Hematopoietic multipotent progenitor cell treated with erythropoietin and hydrocortisone succinate and interleukin-3 and kit ligand, for 4 days (in vitro differentiated cells): ENCODE results near the gene NUBPL.
"Not testable (repeated sequence)": the region's sequence is repeated elsewhere in the genome, so short reads cannot be mapped to it uniquely, and the experiment has no call there.

Source experiments
- DNase-seq: peaks from one replicate; pipeline ENCODE4 v3.0.0-alpha.2; 2015

NUBPL gene

GRCh38 chr14:31578792-31579501, 17.7 kb downstream of the NUBPL start:
- DNase-seq: no peak

GRCh38 chr14:31580234-31580633, 19.0 kb downstream of the NUBPL start:
- DNase-seq: no peak

- no peak for DNase-seq
Measured at GRCh38 chr14:31582286-31582691, 21.1 kb downstream of the NUBPL start.

GRCh38 chr14:31582836-31583452, 21.7 kb downstream of the NUBPL start:
- DNase-seq: no peak

- no peak for DNase-seq
Measured at GRCh38 chr14:31590206-31590605, 29.0 kb downstream of the NUBPL start.

- DNase-seq: no peak
Measured at GRCh38 chr14:31592122-31592521, 30.9 kb downstream of the NUBPL start.

- DNase-seq: no peak
Measured at GRCh38 chr14:31592631-31593030, 31.4 kb downstream of the NUBPL start.

GRCh38 chr14:31596342-31597095, 35.3 kb downstream of the NUBPL start:
- DNase-seq: no peak

GRCh38 chr14:31605702-31606101, 44.5 kb downstream of the NUBPL start:
- no peak for DNase-seq

GRCh38 chr14:31611778-31612433, 50.7 kb downstream of the NUBPL start:
- DNase-seq: no peak

- DNase-seq: no peak
Measured at GRCh38 chr14:31613188-31613587, 52.0 kb downstream of the NUBPL start.

- DNase-seq: not testable (repeated sequence)
Measured at GRCh38 chr14:31618884-31619283, 57.7 kb downstream of the NUBPL start.

GRCh38 chr14:31619440-31619839, 58.2 kb downstream of the NUBPL start:
- no peak for DNase-seq

- not testable (repeated sequence) for DNase-seq
Measured at GRCh38 chr14:31620898-31621297, 59.7 kb downstream of the NUBPL start.

GRCh38 chr14:31622060-31622459, 60.9 kb downstream of the NUBPL start:
- DNase-seq: no peak

GRCh38 chr14:31652900-31653299, 91.7 kb downstream of the NUBPL start:
- DNase-seq: not testable (repeated sequence)

- no peak for DNase-seq
Measured at GRCh38 chr14:31657917-31658316, 96.7 kb downstream of the NUBPL start.

- no peak for DNase-seq
Measured at GRCh38 chr14:31659278-31659677, 98.1 kb downstream of the NUBPL start.

GRCh38 chr14:31660191-31660590, 99.0 kb downstream of the NUBPL start:
- DNase-seq: no peak

GRCh38 chr14:31660728-31661127, 99.5 kb downstream of the NUBPL start:
- no peak for DNase-seq

- DNase-seq: no peak
Measured at GRCh38 chr14:31668348-31668747, 107.1 kb downstream of the NUBPL start.

- no peak for DNase-seq
Measured at GRCh38 chr14:31672709-31673108, 111.5 kb downstream of the NUBPL start.

- DNase-seq: no peak
Measured at GRCh38 chr14:31677052-31677451, 115.8 kb downstream of the NUBPL start.
